H9 (cell line): ENCODE data around the gene BRCA2. TPM values are rescaled to one million over a fixed set of nuclear protein-coding genes. Genes with fewer than 3 reads are reported as not detected.
A peak's percentile ranks its signal among the peaks of the same experiment; 100 is the strongest.

Experiments used
- DNase-seq: peaks from one replicate; pipeline ENCODE4 v3.0.0-alpha.2; 2017
- H2AFZ ChIP-seq: one replicate; pipeline ENCODE4 v1.6.1; 2013; ENCODE audit warnings: mild to moderate bottlenecking, low read length, control low read depth, moderate library complexity
- H2AK5ac ChIP-seq: 2 replicates; pipeline ENCODE4 v1.6.1; 2013; ENCODE audit warnings: low read length, control low read depth, mixed read lengths; ENCODE audit not compliant: insufficient read length
- H2BK120ac ChIP-seq: one replicate; pipeline ENCODE4 v1.6.1; 2013; ENCODE audit warnings: low read depth, mild to moderate bottlenecking, low read length, control low read depth, inconsistent platforms; ENCODE audit not compliant: poor library complexity, severe bottlenecking
- H2BK12ac ChIP-seq: 2 replicates; pipeline ENCODE4 v1.6.1; 2013; ENCODE audit warnings: low read length, control low read depth, mixed read lengths, low read depth; ENCODE audit not compliant: insufficient read length
- H2BK15ac ChIP-seq: 2 replicates; pipeline ENCODE4 v1.6.1; 2013; ENCODE audit warnings: low read depth, low read length, control low read depth
- H2BK20ac ChIP-seq: one replicate; pipeline ENCODE4 v1.6.1; 2013; ENCODE audit warnings: low read depth, mild to moderate bottlenecking, low read length, control low read depth, inconsistent platforms; ENCODE audit not compliant: poor library complexity, severe bottlenecking
- H2BK5ac ChIP-seq: 2 replicates; pipeline ENCODE4 v1.6.1; 2013; ENCODE audit warnings: low read length, control low read depth, mixed read lengths; ENCODE audit not compliant: insufficient read length
- H3K14ac ChIP-seq: 2 replicates; pipeline ENCODE4 v1.6.1; 2013; ENCODE audit warnings: low read length, control low read depth; ENCODE audit not compliant: insufficient read depth
- H3K18ac ChIP-seq: 2 replicates; pipeline ENCODE4 v1.6.1; 2013; ENCODE audit warnings: low read depth, mild to moderate bottlenecking, mixed read lengths, low read length, control low read depth; ENCODE audit not compliant: insufficient read length
- H3K23ac ChIP-seq: 2 replicates; pipeline ENCODE4 v1.6.1; 2013; ENCODE audit warnings: low read length, control low read depth, mixed read lengths, low read depth; ENCODE audit not compliant: insufficient read length
- H3K23me2 ChIP-seq: 2 replicates; pipeline ENCODE4 v1.6.1; 2013; ENCODE audit warnings: low read depth, mild to moderate bottlenecking, mixed read lengths, low read length, control low read depth; ENCODE audit not compliant: insufficient read length, poor library complexity, severe bottlenecking
- H3K27ac ChIP-seq: 2 replicates; pipeline ENCODE4 v1.5.1; 2013; ENCODE audit warnings: low read length, control low read depth, mixed read lengths, low read depth; ENCODE audit not compliant: insufficient read length
- H3K27me3 ChIP-seq: 2 replicates; pipeline ENCODE4 v1.6.1; 2013; ENCODE audit warnings: low read length, control low read depth, inconsistent platforms; ENCODE audit not compliant: insufficient read depth
- H3K4ac ChIP-seq: 2 replicates; pipeline ENCODE4 v1.6.1; 2013; ENCODE audit warnings: low read depth, mild to moderate bottlenecking, control low read depth, inconsistent platforms, low read length, moderate library complexity
- H3K4me1 ChIP-seq: 2 replicates; pipeline ENCODE4 v1.6.1; 2013; ENCODE audit warnings: low read length, control low read depth, inconsistent platforms; ENCODE audit not compliant: insufficient read depth
- H3K4me2 ChIP-seq: 2 replicates; pipeline ENCODE4 v1.6.1; 2013; ENCODE audit warnings: low read length, control low read depth, mixed read lengths; ENCODE audit not compliant: insufficient read length, insufficient read depth
- H3K56ac ChIP-seq: 2 replicates; pipeline ENCODE4 v1.6.1; 2013; ENCODE audit warnings: low read depth, mild to moderate bottlenecking, mixed read lengths, low read length, control low read depth; ENCODE audit not compliant: insufficient read length
- H3K79me1 ChIP-seq: 2 replicates; pipeline ENCODE4 v1.6.1; 2013; ENCODE audit warnings: low read depth, mild to moderate bottlenecking, moderate library complexity, low read length, control low read depth, inconsistent platforms; ENCODE audit not compliant: insufficient read depth, poor library complexity, severe bottlenecking
- H3K79me2 ChIP-seq: 2 replicates; pipeline ENCODE4 v1.6.1; 2013; ENCODE audit warnings: low read length, control low read depth, inconsistent platforms; ENCODE audit not compliant: insufficient read depth
- H3K9ac ChIP-seq: 2 replicates; pipeline ENCODE4 v1.6.1; 2013; ENCODE audit warnings: low read length, control low read depth, mixed read lengths; ENCODE audit not compliant: insufficient read length; ENCODE audit errors: extremely low read depth
- H3K9me3 ChIP-seq: one replicate; pipeline ENCODE4 v1.6.1; 2013; ENCODE audit warnings: low read depth, low read length, inconsistent platforms; ENCODE audit not compliant: control insufficient read depth
- H3T11ph ChIP-seq: one replicate; pipeline ENCODE4 v1.6.1; 2013; ENCODE audit warnings: mild to moderate bottlenecking, low read length, control low read depth, inconsistent platforms
- H4K20me1 ChIP-seq: one replicate; pipeline ENCODE4 v1.6.1; 2013; ENCODE audit not compliant: control insufficient read depth, insufficient read length, insufficient read depth
- H4K5ac ChIP-seq: 2 replicates; pipeline ENCODE4 v1.6.1; 2013; ENCODE audit warnings: low read depth, mild to moderate bottlenecking, mixed read lengths, low read length, control low read depth; ENCODE audit not compliant: insufficient read length
- H4K8ac ChIP-seq: replicated peaks from 2 replicates; pipeline ENCODE4 v1.6.1; 2013; ENCODE audit warnings: low read length, control low read depth, mixed read lengths, low read depth; ENCODE audit not compliant: insufficient read length
- H4K91ac ChIP-seq: 2 replicates; pipeline ENCODE4 v1.6.1; 2013; ENCODE audit warnings: low read depth, mild to moderate bottlenecking, moderate library complexity, mixed read lengths, low read length, control low read depth; ENCODE audit not compliant: insufficient read length
- H3K27ac Mint-ChIP-seq, 3 experiments: 2 replicates in 2 of 3; 3 replicates in 1 of 3; pipeline ENCODE4 v1.8.0; 2020 to 2021; ENCODE audit warnings: mixed read lengths in 3 of 3, mild to moderate bottlenecking in 1 of 3, moderate library complexity in 1 of 3
- H3K27me3 Mint-ChIP-seq: 2 replicates; pipeline ENCODE4 v1.8.0; 2021; ENCODE audit warnings: low read depth, mild to moderate bottlenecking, moderate library complexity, mixed read lengths
- H3K36me3 Mint-ChIP-seq, 3 experiments: 2 replicates in 2 of 3; 3 replicates in 1 of 3; pipeline ENCODE4 v1.8.0; 2020 to 2021; ENCODE audit warnings: low read depth in 3 of 3, mixed read lengths in 3 of 3; ENCODE audit not compliant: insufficient read depth in 1 of 3
- H3K4me1 Mint-ChIP-seq, 2 experiments: 2 replicates each; pipeline ENCODE4 v1.8.0; 2020; ENCODE audit warnings: mixed read lengths in 2 of 2
- H3K4me3 Mint-ChIP-seq, 2 experiments: 2 replicates in 1 of 2; 3 replicates in 1 of 2; pipeline ENCODE4 v1.8.0; 2020 to 2021; ENCODE audit warnings: mild to moderate bottlenecking in 2 of 2, mixed read lengths in 2 of 2, moderate library complexity in 1 of 2
- H3K9me3 Mint-ChIP-seq, 2 experiments: 2 replicates in 1 of 2; 3 replicates in 1 of 2; pipeline ENCODE4 v1.8.0; 2020; ENCODE audit warnings: mild to moderate bottlenecking in 2 of 2, mixed read lengths in 2 of 2, moderate library complexity in 1 of 2
- CTCF ChIP-seq: fragments of 200-600 bp; sonication (generic); conservative IDR thresholded peaks from 3 replicates; pipeline ENCODE4 v1.8.0; 2021; ENCODE audit warnings: antibody characterized with exemption, mild to moderate bottlenecking
- WGBS: extraction: QIAGEN DNeasy Blood & Tissue Kit; methylation state at CpG from one replicate; pipeline ENCODE4 v1.1.7; 2013; ENCODE audit warnings: missing lambda C conversion rate, low lambda C conversion rate, mixed read lengths; ENCODE audit not compliant: insufficient read length; ENCODE audit errors: extremely low coverage; 5-methylcytosine and 5-hydroxymethylcytosine counted together
- total RNA-seq: library from RNA; stranded (reverse); gene quantifications from 2 replicates; pipeline ENCODE4 v1.2.1, GENCODE V29; 2021

The BRCA2 gene
- total RNA-seq, 1 experiment from 2014 or later = 17.0 TPM

GRCh38 chr13:32310134-32310706 lies 5.1 kb upstream of the BRCA2 start:
- H3K9ac ChIP-seq = no peak overlapping the region
- Mint-ChIP-seq H3K27ac (no peak overlapping the region), H3K36me3 (no peaks in the 10 kb centered on the region), H3K4me1 (peaks cover 6 to 11% of the 10 kb centered on the region in 2 experiments; a peak in 3 of 4 replicates), H3K9me3 (no peaks in the 10 kb centered on the region), H3K4me3 (no peak overlapping the region), H3K27me3 (no peaks in the 10 kb centered on the region)
- H3T11ph ChIP-seq = no peak overlapping the region
- H3K4me2 ChIP-seq = no peak overlapping the region
- H2BK12ac ChIP-seq = no peak overlapping the region
- H3K4ac ChIP-seq = no peak overlapping the region
- peak; percentile 81 for TF ChIP-seq CTCF
- no peak overlapping the region for H2BK5ac ChIP-seq
- no peaks in the 10 kb centered on the region for H3K79me2 ChIP-seq
- no peak overlapping the region for H2BK120ac ChIP-seq
- H3K9me3 ChIP-seq = no peaks in the 10 kb centered on the region
- H4K20me1 ChIP-seq = no peaks in the 10 kb centered on the region
- H3K23me2 ChIP-seq = peaks cover 3% of the 10 kb centered on the region
- H3K79me1 ChIP-seq = no peaks in the 10 kb centered on the region
- H3K56ac ChIP-seq = no peak overlapping the region
- no peak overlapping the region for H2BK20ac ChIP-seq
- no peak overlapping the region for H3K23ac ChIP-seq
- no peak overlapping the region for H3K18ac ChIP-seq
- no peaks in the 10 kb centered on the region for H3K4me1 ChIP-seq
- H3K14ac ChIP-seq = no peak overlapping the region
- H4K91ac ChIP-seq = no peak overlapping the region
- no peak overlapping the region for H2BK15ac ChIP-seq
- WGBS = no CpG with 5 or more reads among the region's 12 CpGs
- H3K27me3 ChIP-seq = no peaks in the 10 kb centered on the region
- no peak overlapping the region for H2AFZ ChIP-seq
- no peak overlapping the region for H4K8ac ChIP-seq
- H2AK5ac ChIP-seq = no peak overlapping the region
- DNase-seq = peak; percentile 32
- no peak overlapping the region for H3K27ac ChIP-seq
- H4K5ac ChIP-seq = no peak overlapping the region
